ENCODE results near the gene RTCA.

The RTCA gene

GRCh38 chr1:100265931-100266740 lies at the start of gene RTCA:
Gene RTCA (plus strand): TSS chr1:100266216. CDS start chr1:100266376, 160 bp downstream.
- H2AFZ ChIP-seq (ENCODE audit: low read depth, low read length) = peak within 1 kb of the TSS; percentile 94
- TF ChIP-seq CTCF (IDR thresholded peaks at IDR 0.05; ENCODE audit: borderline replicate concordance, extremely low read depth, low read length, poor library complexity, severe bottlenecking) = no peak
- TF ChIP-seq EZH2 (IDR thresholded peaks at IDR 0.05; ENCODE audit: borderline replicate concordance, low read depth, low read length, severe bottlenecking) = no peak

GRCh38 chr1:100217834-100218233 lies 48.2 kb upstream of the RTCA start:
- no peaks in the 10 kb centered on the region for H3K9me3 ChIP-seq (ENCODE audit: insufficient read depth, low read length, severe bottlenecking)
- no peak overlapping the region for H3K27ac ChIP-seq (ENCODE audit: low read length)
- TF ChIP-seq EZH2 (IDR thresholded peaks at IDR 0.05; ENCODE audit: borderline replicate concordance, low read depth, low read length, severe bottlenecking) (no peak), CTCF (IDR thresholded peaks at IDR 0.05; ENCODE audit: borderline replicate concordance, extremely low read depth, low read length, poor library complexity, severe bottlenecking) (no peak)
- no peak overlapping the region for H3K9ac ChIP-seq (ENCODE audit: low read depth, low read length)
- ATAC-seq (ENCODE audit: insufficient read depth, low read depth) (no peak), DNase-seq (no peak)
- H4K20me1 ChIP-seq (ENCODE audit: insufficient read depth, low read length) = no peaks in the 10 kb centered on the region
- no peak overlapping the region for H2AFZ ChIP-seq (ENCODE audit: low read depth, low read length)
- H3K79me2 ChIP-seq (ENCODE audit: insufficient read depth, low read length) = no peaks in the 10 kb centered on the region
- H3K27me3 ChIP-seq (ENCODE audit: insufficient read depth, low read length, poor library complexity) = no peaks in the 10 kb centered on the region
- H3K4me3 ChIP-seq (ENCODE audit: low read depth in 1 of 2, low read length in 2 of 2) = no peak overlapping the region
- peaks cover 3% of the 10 kb centered on the region; the same call in 1 of the 2 replicates for H3K4me1 ChIP-seq (ENCODE audit: insufficient read depth, low read length)
- H3K4me2 ChIP-seq (ENCODE audit: insufficient read depth, low read length) = no peak overlapping the region
- H3K36me3 ChIP-seq (ENCODE audit: insufficient read depth, low read length) = peaks cover 31% of the 10 kb centered on the region

More at GRCh38 chr1:100265931-100266740, at the start of gene RTCA:
- Histone ChIP-seq H3K79me2 (ENCODE audit: insufficient read depth, low read length) (peaks cover 52% of the 10 kb centered on the region), H4K20me1 (ENCODE audit: insufficient read depth, low read length) (no peaks in the 10 kb centered on the region; the same call in 1 of the 2 replicates), H3K27ac (ENCODE audit: low read length) (peak within 1 kb of the TSS; percentile 92), H3K9me3 (ENCODE audit: insufficient read depth, low read length, severe bottlenecking) (no peaks in the 10 kb centered on the region), H3K4me3 (ENCODE audit: low read depth in 1 of 2, low read length in 2 of 2) (peak within 1 kb of the TSS; percentile 90 to 91), H3K4me1 (ENCODE audit: insufficient read depth, low read length) (peaks cover 38% of the 10 kb centered on the region), H3K27me3 (ENCODE audit: insufficient read depth, low read length, poor library complexity) (no peaks in the 10 kb centered on the region), H3K4me2 (ENCODE audit: insufficient read depth, low read length) (peak within 1 kb of the TSS; percentile 85), H3K36me3 (ENCODE audit: insufficient read depth, low read length) (peaks cover 44% of the 10 kb centered on the region), H3K9ac (ENCODE audit: low read depth, low read length) (peak within 1 kb of the TSS; percentile 93)
- DNase-seq (peak; percentile 96), ATAC-seq (ENCODE audit: insufficient read depth, low read depth) (peak; percentile 96)

- Histone ChIP-seq H3K79me2 (ENCODE audit: insufficient read depth, low read length) (no peaks in the 10 kb centered on the region), H3K4me3 (ENCODE audit: low read depth in 1 of 2, low read length in 2 of 2) (no peak overlapping the region), H3K27me3 (ENCODE audit: insufficient read depth, low read length, poor library complexity) (no peaks in the 10 kb centered on the region), H3K4me1 (ENCODE audit: insufficient read depth, low read length) (peaks cover 3% of the 10 kb centered on the region; the same call in 1 of the 2 replicates), H4K20me1 (ENCODE audit: insufficient read depth, low read length) (no peaks in the 10 kb centered on the region), H3K36me3 (ENCODE audit: insufficient read depth, low read length) (peaks cover 17% of the 10 kb centered on the region), H3K27ac (ENCODE audit: low read length) (no peak overlapping the region), H2AFZ (ENCODE audit: low read depth, low read length) (no peak overlapping the region), H3K9me3 (ENCODE audit: insufficient read depth, low read length, severe bottlenecking) (no peaks in the 10 kb centered on the region), H3K4me2 (ENCODE audit: insufficient read depth, low read length) (no peak overlapping the region), H3K9ac (ENCODE audit: low read depth, low read length) (no peak overlapping the region)
- TF ChIP-seq CTCF (IDR thresholded peaks at IDR 0.05; ENCODE audit: borderline replicate concordance, extremely low read depth, low read length, poor library complexity, severe bottlenecking) (no peak), EZH2 (IDR thresholded peaks at IDR 0.05; ENCODE audit: borderline replicate concordance, low read depth, low read length, severe bottlenecking) (no peak)
- peak; percentile 48; the same call in 1 of the 3 replicates for ATAC-seq (ENCODE audit: insufficient read depth, low read depth)
- DNase-seq = no peak
Observed at GRCh38 chr1:100219457-100219856, 46.6 kb upstream of the RTCA start.
